Purkinje cell (primary cell): ENCODE measurements around the gene CTIF. TPM values are rescaled to one million over a fixed set of nuclear protein-coding genes. Genes with fewer than 3 reads are reported as not detected.

Experiments
- polyA plus RNA-seq: library from polyadenylated mRNA; unstranded; fragments of >200 nt; fragmentation: Nextera tagmentation; gene quantifications from 2 replicates; pipeline ENCODE4 v1.2.1, GENCODE V29; 2014

CTIF gene
- 4.4 and 6.5 TPM in 2 replicates for polyA plus RNA-seq

DNA sequence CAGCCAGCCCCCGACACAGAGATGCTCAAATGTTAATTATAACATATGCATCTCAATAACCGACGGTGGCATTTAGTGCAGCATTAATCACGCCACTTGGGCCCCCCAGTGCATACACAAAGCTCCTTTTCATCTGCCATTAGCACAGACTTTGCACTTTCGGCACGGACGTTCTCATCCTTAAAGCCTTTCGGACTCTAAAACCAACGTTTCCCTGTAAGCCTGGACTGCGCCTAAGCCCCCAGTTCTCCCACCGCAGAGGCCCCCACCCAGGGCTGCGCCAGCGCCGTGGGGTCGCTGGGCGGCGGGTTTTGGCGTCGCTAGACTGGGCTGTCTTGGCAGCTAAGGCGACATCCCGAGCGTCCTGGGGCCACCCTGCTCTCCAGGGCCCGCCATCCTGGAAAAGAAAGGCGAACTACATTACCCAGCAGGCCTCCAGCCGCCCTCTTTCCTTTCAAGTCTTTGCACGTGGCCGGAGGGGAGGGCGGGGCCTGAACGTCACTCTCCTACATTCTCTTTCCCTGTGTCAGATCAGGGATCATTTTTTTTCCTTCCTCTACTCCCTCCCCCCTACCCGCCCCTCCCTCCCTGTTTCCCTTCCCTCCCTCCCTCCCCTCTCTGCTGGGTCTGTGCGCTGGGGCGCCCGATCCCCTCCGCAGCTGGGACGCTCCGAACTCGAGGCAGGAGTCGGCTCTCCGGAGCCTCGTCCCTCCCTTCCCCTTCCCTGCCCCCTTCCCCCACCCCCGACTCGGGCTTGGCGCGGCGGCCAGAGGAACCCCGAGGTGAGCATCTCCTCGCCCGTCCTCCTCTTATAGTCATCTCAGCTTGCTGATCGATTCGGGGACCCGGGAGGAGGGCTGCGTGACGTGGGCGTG, at the start of gene CTIF:
Gene CTIF (plus strand): TSS at position 501 of the 875 bp plus-strand sequence. CDS start 80,535 bp downstream, outside the sequence.

Other genes with a start within 250 kb of the CTIF start
- gene ZBTB7C, start 129.6 kb upstream of the CTIF start, polyA plus RNA-seq = 0.07 and 1.1 TPM in 2 replicates